NT2/D1 (cell line): Measurements from ENCODE around the gene TTC31.

Source experiments
- YY1 ChIP-seq: IDR thresholded peaks from 2 replicates; pipeline ENCODE4 v1.6.1; 2011; ENCODE audit not compliant: insufficient read length, insufficient read depth
- ZNF274 ChIP-seq: IDR thresholded peaks from 2 replicates; pipeline ENCODE4 v1.6.1; 2011; ENCODE audit warnings: mild to moderate bottlenecking, low read depth, low read length

DNA sequence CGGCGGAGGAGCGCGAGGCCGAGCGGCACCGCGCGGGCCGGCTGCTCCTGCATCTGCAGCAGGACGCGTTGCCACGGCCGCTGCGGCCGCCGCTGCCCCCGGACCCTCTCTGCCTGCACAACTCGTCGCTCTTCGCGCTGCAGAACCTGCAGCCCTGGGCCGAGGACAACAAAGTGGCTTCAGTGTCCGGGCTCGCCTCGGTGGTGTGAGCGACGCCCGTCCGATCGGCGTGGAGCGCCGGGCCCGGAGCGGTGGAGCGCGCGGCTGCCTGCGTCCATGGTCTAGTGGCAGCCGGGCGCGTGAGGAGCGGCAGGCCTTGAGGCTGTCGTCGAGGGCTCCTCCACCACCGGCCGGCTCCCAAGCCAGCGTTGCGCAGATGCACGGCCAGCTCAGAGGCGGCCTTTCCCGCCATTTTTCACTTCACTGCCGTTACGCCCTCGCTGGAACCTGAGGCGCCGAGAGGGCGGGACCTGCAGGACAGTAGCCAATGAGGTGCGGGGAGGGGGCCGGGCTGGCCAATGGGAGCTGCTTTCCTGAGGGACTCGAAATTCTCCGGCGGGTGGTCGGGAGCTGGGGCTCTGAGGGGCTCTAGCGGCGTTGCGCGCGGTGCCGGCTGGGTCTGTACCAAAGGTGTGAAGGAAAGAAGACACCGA, 33.2 kb downstream of the TTC31 start:
- TF ChIP-seq YY1 (no peak), ZNF274 (no peak)
